ENCODE measurements around the gene MYCN.

- TF ChIP-seq POLR2AphosphoS5 (IDR thresholded peaks at IDR 0.05; ENCODE audit: low read depth, low read length) = no peak
- no peak for TF ChIP-seq ZNF484 (CRISPR knock-in tag; IDR thresholded peaks at IDR 0.05; ENCODE audit: borderline replicate concordance, low read depth)
- TF ChIP-seq ZBTB43 (CRISPR knock-in tag; conservative IDR thresholded peaks at IDR 0.05) = no peak
- TF ChIP-seq CBFB (CRISPR knock-in tag; IDR thresholded peaks at IDR 0.05) = no peak
- no peak for TF ChIP-seq ZNF383 (CRISPR knock-in tag; IDR thresholded peaks at IDR 0.05; ENCODE audit: borderline replicate concordance)
- no peak for TF ChIP-seq JUND (CRISPR knock-in tag; IDR thresholded peaks at IDR 0.05)
- TF ChIP-seq PBX2 (CRISPR knock-in tag; IDR thresholded peaks at IDR 0.05) = no peak
- TF ChIP-seq KDM1A (CRISPR knock-in tag; IDR thresholded peaks at IDR 0.05) = no peak
- TF ChIP-seq ZNF800 (CRISPR knock-in tag; IDR thresholded peaks at IDR 0.05) = no peak
- TF ChIP-seq RFXANK (CRISPR knock-in tag; IDR thresholded peaks at IDR 0.05) = no peak
- TF ChIP-seq HMG20A (CRISPR knock-in tag; IDR thresholded peaks at IDR 0.05; ENCODE audit: borderline replicate concordance) = no peak
- TF ChIP-seq MAX (IDR thresholded peaks at IDR 0.05) = no peak
- TF ChIP-seq MAFK (conservative IDR thresholded peaks at IDR 0.05 in 1 of 2, IDR thresholded peaks at IDR 0.05 in 1 of 2; ENCODE audit: low read length in 2 of 2) = no peak
Measured at GRCh38 chr2:15893689-15894480, 46.5 kb upstream of the MYCN start.

Data from HepG2 (cell line).